NCI-H2081 (cell line): Measurements from ENCODE around the gene SAFB.
"Not testable (repeated sequence)": the region's sequence is repeated elsewhere in the genome, so short reads cannot be mapped to it uniquely, and the experiment has no call there.

Experiments
- DNase-seq, 2 experiments: peaks; one replicate each; lab custom pipeline; 2025; lab: John Stamatoyannopoulos, UW

SAFB gene

GRCh38 chr19:5684694-5685430 lies 62.0 kb downstream of the SAFB start:
- DNase-seq: no peak

- no peak for DNase-seq
Observed at GRCh38 chr19:5686326-5686646, 63.4 kb downstream of the SAFB start.

- DNase-seq: peak; percentile 81 to 93
Observed at GRCh38 chr19:5686647-5687359, 63.9 kb downstream of the SAFB start.

GRCh38 chr19:5687360-5688198 lies 64.7 kb downstream of the SAFB start:
- no peak for DNase-seq

- DNase-seq: not testable (repeated sequence)
Observed at GRCh38 chr19:5688262-5688881, 65.5 kb downstream of the SAFB start.

GRCh38 chr19:5690125-5690954 lies 67.5 kb downstream of the SAFB start, which contains the start of gene RPL36:
Gene RPL36 (plus strand): TSS chr19:5690295. CDS start chr19:5690508, 213 bp downstream.
- peak; percentile 95 to 96 for DNase-seq

- peak; percentile 65 to 72 for DNase-seq
Observed at GRCh38 chr19:5690955-5691821, 68.3 kb downstream of the SAFB start.

- DNase-seq: no peak
Observed at GRCh38 chr19:5691822-5692722, 69.2 kb downstream of the SAFB start.

- DNase-seq: no peak
Observed at GRCh38 chr19:5692723-5693194, 69.9 kb downstream of the SAFB start.

GRCh38 chr19:5693195-5694166 lies 70.6 kb downstream of the SAFB start:
- no peak for DNase-seq

- DNase-seq: no peak
Observed at GRCh38 chr19:5694167-5694955, 71.5 kb downstream of the SAFB start.

GRCh38 chr19:5694956-5695648 lies 72.2 kb downstream of the SAFB start:
- no peak for DNase-seq

- DNase-seq: no peak
Observed at GRCh38 chr19:5695649-5696195, 72.8 kb downstream of the SAFB start.

GRCh38 chr19:5696196-5697021 lies 73.5 kb downstream of the SAFB start:
- DNase-seq: no peak
